HAP-1 (cell line): ENCODE results near the gene THAP7.

Experiments used
- DNase-seq, 2 experiments: peaks; one replicate each; pipeline ENCODE4 v3.0.0-alpha.2; 2016 to 2020; ENCODE audit warnings: low spot score in 2 of 2
- H3K27me3 ChIP-seq: fragments of 250-450 bp; sonication (Bioruptor Pico); 2 replicates; pipeline ENCODE4 v1.5.1; 2020; ENCODE audit warnings: low read depth, mild to moderate bottlenecking, moderate library complexity
- H3K36me3 ChIP-seq: fragments of 250-450 bp; sonication (Bioruptor Pico); replicated peaks from 2 replicates; pipeline ENCODE4 v1.5.1; 2020; ENCODE audit warnings: mild to moderate bottlenecking
- H3K4me1 ChIP-seq: fragments of 250-450 bp; sonication (Bioruptor Pico); 2 replicates; pipeline ENCODE4 v1.5.1; 2020; ENCODE audit warnings: mild to moderate bottlenecking
- H3K4me3 ChIP-seq: fragments of 250-450 bp; sonication (Bioruptor Pico); 2 replicates; pipeline ENCODE4 v1.5.1; 2020; ENCODE audit warnings: mild to moderate bottlenecking, moderate library complexity
- H3K9me3 ChIP-seq: fragments of 250-450 bp; sonication (Bioruptor Pico); 2 replicates; pipeline ENCODE4 v1.5.1; 2020; ENCODE audit warnings: mild to moderate bottlenecking, moderate library complexity
- in situ Hi-C: fragments of 300-500 bp; cut with MboI; formaldehyde crosslinking; loops from 3 replicates; pipeline ENCODE4 v1.14.3; 2020; ENCODE audit warnings: low sequenced_read_pairs, inconsistent platforms, mixed read lengths

THAP7 gene

DNA sequence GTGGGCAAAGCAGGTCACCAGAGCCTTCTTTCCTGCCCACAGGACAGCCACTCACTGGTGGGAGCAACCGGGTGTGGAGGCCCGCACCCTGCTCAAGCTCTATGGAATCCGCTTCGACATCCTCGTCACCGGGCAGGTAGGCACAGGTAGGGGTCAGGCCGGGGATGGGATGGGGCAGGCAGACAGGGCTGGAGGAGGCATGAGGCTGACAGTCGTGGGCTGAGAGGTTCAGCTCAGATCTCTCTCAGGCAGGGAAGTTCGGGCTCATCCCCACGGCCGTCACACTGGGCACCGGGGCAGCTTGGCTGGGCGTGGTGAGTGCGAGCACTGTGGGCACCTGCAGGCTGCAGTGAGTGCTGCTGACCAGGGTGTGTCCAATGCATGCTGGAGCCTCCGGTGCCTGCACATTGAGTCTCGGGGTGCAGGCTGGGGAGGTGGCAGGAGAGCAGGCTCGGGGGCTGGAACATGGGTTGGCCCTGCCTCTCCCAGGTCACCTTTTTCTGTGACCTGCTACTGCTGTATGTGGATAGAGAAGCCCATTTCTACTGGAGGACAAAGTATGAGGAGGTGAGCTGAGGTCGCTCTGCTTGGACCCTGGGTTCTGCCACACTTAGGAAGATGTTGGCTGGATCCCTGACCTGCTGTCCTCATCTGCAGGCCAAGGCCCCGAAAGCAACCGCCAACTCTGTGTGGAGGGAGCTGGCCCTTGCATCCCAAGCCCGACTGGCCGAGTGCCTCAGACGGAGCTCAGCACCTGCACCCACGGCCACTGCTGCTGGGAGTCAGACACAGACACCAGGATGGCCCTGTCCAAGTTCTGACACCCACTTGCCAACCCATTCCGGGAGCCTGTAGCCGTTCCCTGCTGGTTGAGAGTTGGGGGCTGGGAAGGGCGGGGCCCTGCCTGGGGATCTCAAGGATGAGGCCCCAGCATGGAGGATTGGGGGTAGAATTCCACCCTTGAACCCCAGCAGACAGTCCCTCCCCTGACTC is 24.1 kb upstream of the THAP7 start:
- in situ Hi-C loops = no loop called here
- Histone ChIP-seq H3K4me3 (no peak overlapping the region), H3K9me3 (no peaks in the 10 kb centered on the region), H3K4me1 (no peaks in the 10 kb centered on the region), H3K36me3 (no peaks in the 10 kb centered on the region), H3K27me3 (no peaks in the 10 kb centered on the region; the same call in 1 of the 2 replicates)
- DNase-seq = no peak

- no peak for DNase-seq
- in situ Hi-C loops = no loop called here
- Histone ChIP-seq H3K9me3 (no peaks in the 10 kb centered on the region), H3K4me3 (no peak overlapping the region), H3K4me1 (no peaks in the 10 kb centered on the region), H3K27me3 (no peaks in the 10 kb centered on the region; the same call in 1 of the 2 replicates), H3K36me3 (no peaks in the 10 kb centered on the region)
Observed at GRCh38 chr22:21025266-21025665, 23.3 kb upstream of the THAP7 start.

DNA sequence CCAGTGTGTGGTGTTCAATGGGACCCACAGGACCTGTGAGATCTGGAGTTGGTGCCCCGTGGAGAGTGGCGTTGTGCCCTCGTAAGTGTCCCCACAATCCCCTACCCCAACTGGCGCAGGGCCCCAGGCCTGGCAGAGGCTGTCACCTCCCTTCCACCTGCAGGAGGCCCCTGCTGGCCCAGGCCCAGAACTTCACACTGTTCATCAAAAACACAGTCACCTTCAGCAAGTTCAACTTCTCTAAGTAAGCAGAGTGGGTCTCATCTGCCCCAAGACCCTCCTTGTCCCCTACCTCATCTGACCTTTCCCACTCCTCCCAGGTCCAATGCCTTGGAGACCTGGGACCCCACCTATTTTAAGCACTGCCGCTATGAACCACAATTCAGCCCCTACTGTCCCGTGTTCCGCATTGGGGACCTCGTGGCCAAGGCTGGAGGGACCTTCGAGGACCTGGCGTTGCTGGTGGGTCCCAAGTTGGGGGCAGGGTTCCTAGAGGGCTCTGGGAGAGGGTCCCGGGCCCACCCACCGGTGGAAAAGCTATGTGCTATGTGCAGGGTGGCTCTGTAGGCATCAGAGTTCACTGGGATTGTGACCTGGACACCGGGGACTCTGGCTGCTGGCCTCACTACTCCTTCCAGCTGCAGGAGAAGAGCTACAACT is 21.2 kb upstream of the THAP7 start:
- Histone ChIP-seq H3K36me3 (no peaks in the 10 kb centered on the region), H3K9me3 (peaks cover 6% of the 10 kb centered on the region; the same call in 1 of the 2 replicates), H3K27me3 (no peaks in the 10 kb centered on the region), H3K4me1 (no peaks in the 10 kb centered on the region), H3K4me3 (no peak overlapping the region)
- in situ Hi-C loops = no loop called here
- no peak for DNase-seq

GRCh38 chr22:21022507-21022906 is 20.6 kb upstream of the THAP7 start:
- peaks cover 6% of the 10 kb centered on the region; the same call in 1 of the 2 replicates for H3K9me3 ChIP-seq
- no peaks in the 10 kb centered on the region for H3K27me3 ChIP-seq

DNA sequence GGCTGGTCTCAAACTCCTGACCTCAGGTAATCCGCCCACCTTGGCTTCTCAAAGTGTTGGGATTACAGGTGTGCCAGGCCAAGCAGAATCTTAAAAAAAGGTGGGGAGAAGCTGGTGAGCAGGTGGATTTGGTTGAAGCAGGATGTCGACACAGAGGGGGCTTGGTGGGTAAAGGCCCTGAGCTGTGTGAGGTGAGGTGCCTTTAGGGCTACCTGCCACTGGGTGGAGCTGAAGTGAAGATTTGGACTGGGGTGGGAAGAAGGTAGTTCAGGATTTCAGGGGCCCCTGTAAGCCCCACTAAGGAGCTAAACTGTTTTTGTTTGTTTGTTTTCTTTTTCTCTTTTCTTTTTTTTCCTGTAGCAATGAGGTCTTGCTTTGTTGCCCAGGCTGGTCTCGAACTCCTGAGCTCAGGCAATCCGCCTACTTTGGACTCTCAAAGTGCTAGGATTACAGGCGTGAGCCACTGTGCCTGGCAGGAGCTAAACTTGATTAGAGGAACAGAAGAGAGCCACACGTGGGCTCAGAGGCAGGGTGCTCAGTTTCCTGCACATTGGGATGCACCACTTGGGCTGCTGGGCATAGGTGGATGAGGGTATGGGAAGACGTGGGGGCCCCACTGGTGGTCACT is 19.0 kb upstream of the THAP7 start:
- Histone ChIP-seq H3K4me3 (no peak overlapping the region), H3K36me3 (no peaks in the 10 kb centered on the region), H3K4me1 (no peaks in the 10 kb centered on the region), H3K27me3 (no peaks in the 10 kb centered on the region), H3K9me3 (peaks cover 6% of the 10 kb centered on the region; the same call in 1 of the 2 replicates)
- no peak for DNase-seq
- in situ Hi-C loops = no loop called here

More at GRCh38 chr22:21022507-21022906, 20.6 kb upstream of the THAP7 start:
- no peak for DNase-seq
- Histone ChIP-seq H3K4me3 (no peak overlapping the region), H3K36me3 (no peaks in the 10 kb centered on the region), H3K4me1 (no peaks in the 10 kb centered on the region)
- in situ Hi-C loops = no loop called here

GRCh38 chr22:21018314-21018713 is 16.4 kb upstream of the THAP7 start:
- peaks cover 11% of the 10 kb centered on the region for H3K4me1 ChIP-seq
- no peak for DNase-seq
- H3K27me3 ChIP-seq = no peaks in the 10 kb centered on the region
- in situ Hi-C loops = loop anchor here (10.0 kb wide), 2 partner anchors 164 to 646 kb away; partner anchors contain the start of genes PI4KA, PPIL2 and SNAP29
- peaks cover 6% of the 10 kb centered on the region; the same call in 1 of the 2 replicates for H3K9me3 ChIP-seq
- no peak overlapping the region for H3K4me3 ChIP-seq
- H3K36me3 ChIP-seq = no peaks in the 10 kb centered on the region

DNA sequence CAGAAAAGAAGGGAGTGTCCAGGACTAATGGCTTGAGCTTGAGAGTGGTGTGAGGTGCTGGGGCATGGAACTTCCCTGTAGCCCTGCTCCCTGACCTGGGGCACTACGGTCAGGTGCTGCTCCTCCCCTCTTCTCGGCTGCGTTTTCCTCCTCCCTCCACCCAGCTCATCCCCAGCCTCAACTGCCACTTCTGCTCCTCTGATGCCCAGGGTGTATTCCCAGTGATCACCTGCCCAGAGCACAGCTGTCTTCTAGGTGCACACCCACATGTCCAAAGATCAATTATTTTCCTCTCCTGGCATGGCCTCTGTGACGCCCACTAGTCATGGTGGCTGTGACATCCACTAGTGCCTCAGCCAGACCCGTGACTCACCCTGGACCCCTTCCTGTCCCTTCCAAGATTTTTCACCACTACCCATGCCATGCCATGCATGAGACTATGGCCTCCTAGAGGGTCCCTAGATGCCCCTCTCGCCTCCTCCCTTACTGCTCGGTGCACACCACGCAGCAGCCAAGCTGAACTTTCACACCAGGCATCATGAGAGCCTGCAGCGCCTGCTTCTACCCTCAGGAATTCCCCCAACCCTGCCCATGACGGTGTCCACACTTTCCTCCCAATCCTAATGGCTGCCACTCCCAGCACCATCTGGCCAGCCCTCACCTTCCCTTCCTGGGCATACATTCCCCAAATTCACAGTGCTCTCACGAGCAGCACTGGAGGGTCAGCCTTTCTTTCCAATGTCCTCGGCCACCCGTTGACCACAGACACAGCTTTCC is 14.9 kb upstream of the THAP7 start:
- no peaks in the 10 kb centered on the region for H3K27me3 ChIP-seq
- no peak for DNase-seq
- H3K4me3 ChIP-seq = no peak overlapping the region
- H3K4me1 ChIP-seq = peaks cover 11% of the 10 kb centered on the region
- no peaks in the 10 kb centered on the region for H3K36me3 ChIP-seq
- in situ Hi-C loops = loop anchor here (10.0 kb wide), 2 partner anchors 162 to 648 kb away; partner anchors contain the start of genes PI4KA, PPIL2 and SNAP29
- H3K9me3 ChIP-seq = peaks cover 6% of the 10 kb centered on the region; the same call in 1 of the 2 replicates

- in situ Hi-C loops = loop anchor here (10.0 kb wide), 2 partner anchors 161 to 649 kb away; partner anchors contain the start of genes PI4KA, PPIL2 and SNAP29
- no peak for DNase-seq
- Histone ChIP-seq H3K27me3 (no peaks in the 10 kb centered on the region), H3K9me3 (peaks cover 6% of the 10 kb centered on the region; the same call in 1 of the 2 replicates), H3K4me3 (no peak overlapping the region), H3K4me1 (peaks cover 11% of the 10 kb centered on the region), H3K36me3 (no peaks in the 10 kb centered on the region)
Observed at GRCh38 chr22:21015466-21016006, 13.6 kb upstream of the THAP7 start.

- H3K4me3 ChIP-seq = peak within 1 kb of the TSS; percentile 34
- DNase-seq = no peak
- no peaks in the 10 kb centered on the region for H3K36me3 ChIP-seq
- H3K9me3 ChIP-seq = peaks cover 6% of the 10 kb centered on the region; the same call in 1 of the 2 replicates
- no peaks in the 10 kb centered on the region for H3K27me3 ChIP-seq
- in situ Hi-C loops = loop anchor here (10.0 kb wide), 2 partner anchors 160 to 650 kb away; partner anchors contain the start of genes PI4KA, PPIL2 and SNAP29
- H3K4me1 ChIP-seq = peaks cover 11% of the 10 kb centered on the region
Observed at GRCh38 chr22:21014726-21015465, 13.0 kb upstream of the THAP7 start, which contains the start of gene P2RX6. Gene P2RX6, plus strand, starts transcription at chr22:21015165. Its CDS starts 10 bp downstream, at chr22:21015175.

DNA sequence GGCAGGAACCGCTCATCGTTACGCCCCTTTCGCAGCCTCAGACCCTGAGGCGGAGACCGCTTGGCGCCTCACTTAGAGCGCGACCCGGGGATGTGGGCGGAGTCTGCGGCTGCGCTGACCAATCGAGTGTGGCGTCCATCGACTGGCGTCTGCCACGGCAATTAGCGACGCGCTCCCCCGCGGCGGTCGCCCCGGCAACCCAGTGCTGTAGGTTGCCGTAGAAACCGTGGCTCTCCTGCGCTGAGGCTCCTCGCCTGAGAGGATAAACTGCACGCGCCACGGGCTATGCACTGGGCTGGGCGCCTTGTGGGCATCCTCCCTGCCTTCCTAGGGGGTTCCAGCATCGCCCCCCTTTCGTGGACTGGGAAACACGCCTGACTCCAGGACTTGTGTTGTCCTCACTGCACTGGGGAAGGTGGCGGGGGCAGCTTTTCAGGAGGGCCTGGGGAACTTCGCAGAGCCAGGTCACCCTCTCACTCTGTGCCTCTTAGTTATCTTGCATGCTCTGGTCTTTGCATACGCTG is 12.3 kb upstream of the THAP7 start:
- Histone ChIP-seq H3K4me3 (peak overlapping the region; percentile 34), H3K27me3 (no peaks in the 10 kb centered on the region), H3K9me3 (peaks cover 3% of the 10 kb centered on the region; the same call in 1 of the 2 replicates), H3K4me1 (peaks cover 11% of the 10 kb centered on the region), H3K36me3 (no peaks in the 10 kb centered on the region)
- DNase-seq = peak; percentile 92 to 98
- in situ Hi-C loops = loop anchor here (10.0 kb wide), 2 partner anchors 159 to 651 kb away; partner anchors contain the start of genes PI4KA, PPIL2 and SNAP29

GRCh38 chr22:21013657-21014201 is 11.8 kb upstream of the THAP7 start:
- H3K36me3 ChIP-seq = no peaks in the 10 kb centered on the region
- peaks cover 11% of the 10 kb centered on the region for H3K4me1 ChIP-seq
- in situ Hi-C loops = loop anchor here (10.0 kb wide), 2 partner anchors 159 to 651 kb away; partner anchors contain the start of genes PI4KA, PPIL2 and SNAP29
- DNase-seq = no peak
- H3K27me3 ChIP-seq = no peaks in the 10 kb centered on the region
- peak overlapping the region; percentile 34 for H3K4me3 ChIP-seq
- no peaks in the 10 kb centered on the region for H3K9me3 ChIP-seq
